HG02763 (cell line): ENCODE data around the gene FA2H.
"Not testable (repeated sequence)": the region's sequence is repeated elsewhere in the genome, so short reads cannot be mapped to it uniquely, and the experiment has no call there.

Experiments
- ATAC-seq: cut with Tn5 transposase; IDR thresholded peaks from one replicate; pipeline ENCODE4 v1.9.1; 2021; ENCODE audit warnings: mild to moderate bottlenecking, moderate library complexity; ENCODE audit not compliant: unreplicated experiment

The FA2H gene

GRCh38 chr16:74725651-74726455 lies 48.8 kb downstream of the FA2H start:
- ATAC-seq, result no peak

GRCh38 chr16:74724820-74725549 lies 49.6 kb downstream of the FA2H start:
- no peak for ATAC-seq

GRCh38 chr16:74723256-74723655 lies 51.4 kb downstream of the FA2H start:
- no peak for ATAC-seq

GRCh38 chr16:74722156-74722555 lies 52.5 kb downstream of the FA2H start:
- not testable (repeated sequence) for ATAC-seq

GRCh38 chr16:74721716-74722115 lies 52.9 kb downstream of the FA2H start:
- no peak for ATAC-seq

GRCh38 chr16:74720579-74720978 lies 54.0 kb downstream of the FA2H start:
- no peak for ATAC-seq

GRCh38 chr16:74718741-74719610 lies 55.6 kb downstream of the FA2H start:
- ATAC-seq, result no peak

GRCh38 chr16:74718140-74718539 lies 56.5 kb downstream of the FA2H start:
- no peak for ATAC-seq

GRCh38 chr16:74717367-74717766 lies 57.3 kb downstream of the FA2H start:
- ATAC-seq, result no peak

GRCh38 chr16:74716355-74716754 lies 58.3 kb downstream of the FA2H start:
- no peak for ATAC-seq

- no peak for ATAC-seq
These were observed 60.7 kb downstream of the FA2H start for GRCh38 chr16:74713876-74714275.

GRCh38 chr16:74713325-74713724 lies 61.3 kb downstream of the FA2H start:
- no peak for ATAC-seq

GRCh38 chr16:74711938-74712337 lies 62.7 kb downstream of the FA2H start:
- ATAC-seq, result no peak

- no peak for ATAC-seq
These were observed 64.2 kb downstream of the FA2H start for GRCh38 chr16:74710401-74710800.

- ATAC-seq, result peak; percentile 82
These were observed 65.2 kb downstream of the FA2H start for GRCh38 chr16:74709441-74709877.

- peak; percentile 48 for ATAC-seq
These were observed 74.0 kb downstream of the FA2H start, which contains the start of gene MLKL for GRCh38 chr16:74700438-74701225. Gene MLKL (minus strand): TSS chr16:74700862. CDS start chr16:74695757, 5,105 bp downstream.

GRCh38 chr16:74700116-74700437 lies 74.5 kb downstream of the FA2H start:
- peak; percentile 15 for ATAC-seq

- no peak for ATAC-seq
These were observed 75.0 kb downstream of the FA2H start for GRCh38 chr16:74699666-74700065.

- ATAC-seq, result peak; percentile 27
These were observed 76.4 kb downstream of the FA2H start for GRCh38 chr16:74698222-74698621.
